IMR-90 (cell line): ENCODE measurements around the gene CEP83. TPM values are rescaled to one million over a fixed set of nuclear protein-coding genes. Genes with fewer than 3 reads are reported as not detected.

Experiments used
- ATAC-seq: fragments of 200-7000 bp; cut with Tn5 transposase; 2 replicates; pipeline ENCODE4 v1.9.1; 2020; ENCODE audit warnings: low read depth, mild to moderate bottlenecking, moderate library complexity
- BruUV-seq: library from RNA; stranded (reverse); fragments of 400-500 nt; replicated peaks from 2 replicates; lab custom pipeline; 2021; lab: Mats Ljungman, UMichigan
- CTCF ChIA-PET: fragments of 300-600 bp; formaldehyde crosslinking; extraction: SDS; loops from one replicate; lab custom pipeline; 2021; ENCODE audit warnings: antibody characterized with exemption; lab: Yijun Ruan, JAX
- POLR2A ChIA-PET: fragments of 300-600 bp; sonication (Branson Sonifier 250); formaldehyde crosslinking; loops from one replicate; lab custom pipeline; 2022; ENCODE audit warnings: antibody characterized with exemption; ENCODE audit not compliant: unreplicated experiment; lab: Charles Lee
- DNase-seq: peaks from one replicate; pipeline ENCODE4 v3.0.0; 2013
- H2AFZ ChIP-seq: replicated peaks from 2 replicates; pipeline ENCODE3; 2013; ENCODE audit warnings: low read length, mild to moderate bottlenecking; ENCODE audit not compliant: poor library complexity
- H2AK5ac ChIP-seq: 2 replicates; pipeline ENCODE4 v1.6.1; 2013; ENCODE audit warnings: low read depth, low read length, inconsistent platforms
- H2AK9ac ChIP-seq: replicated peaks from 2 replicates; pipeline ENCODE3; 2013; ENCODE audit warnings: mild to moderate bottlenecking, low read depth, low read length, moderate library complexity; ENCODE audit not compliant: poor library complexity
- H2BK120ac ChIP-seq: 2 replicates; pipeline ENCODE4 v1.6.1; 2013; ENCODE audit warnings: low read depth, low read length, inconsistent platforms
- H2BK15ac ChIP-seq: 3 replicates; pipeline ENCODE4 v1.6.1; 2013; ENCODE audit warnings: low read depth, low read length, inconsistent platforms
- H2BK20ac ChIP-seq: 2 replicates; pipeline ENCODE4 v1.6.1; 2013; ENCODE audit warnings: low read depth, mild to moderate bottlenecking, inconsistent platforms, low read length, moderate library complexity
- H2BK5ac ChIP-seq: 2 replicates; pipeline ENCODE4 v1.6.1; 2013; ENCODE audit warnings: mild to moderate bottlenecking, low read depth, low read length, inconsistent platforms; ENCODE audit not compliant: poor library complexity, severe bottlenecking
- H3K14ac ChIP-seq: replicated peaks from 2 replicates; pipeline ENCODE4 v1.6.1; 2013; ENCODE audit warnings: low read depth, low read length, inconsistent platforms
- H3K18ac ChIP-seq: 2 replicates; pipeline ENCODE4 v1.6.1; 2013; ENCODE audit warnings: low read depth, low read length, control low read depth
- H3K23ac ChIP-seq: 2 replicates; pipeline ENCODE4 v1.6.1; 2013; ENCODE audit warnings: low read depth, low read length, inconsistent platforms
- H3K27ac ChIP-seq: 2 replicates; pipeline ENCODE4 v1.5.1; 2013; ENCODE audit warnings: mild to moderate bottlenecking, control low read depth, low read length; ENCODE audit not compliant: insufficient read depth
- H3K27me3 ChIP-seq: 2 replicates; pipeline ENCODE4 v1.6.1; 2013; ENCODE audit warnings: low read length; ENCODE audit not compliant: control insufficient read depth, insufficient read depth
- H3K36me3 ChIP-seq: 2 replicates; pipeline ENCODE4 v1.6.1; 2013; ENCODE audit warnings: low read length, mixed read lengths; ENCODE audit not compliant: control insufficient read depth, insufficient read depth
- H3K4ac ChIP-seq: 2 replicates; pipeline ENCODE4 v1.6.1; 2013; ENCODE audit warnings: low read depth, low read length, inconsistent platforms
- H3K4me1 ChIP-seq: 2 replicates; pipeline ENCODE4 v1.6.1; 2013; ENCODE audit warnings: low read length, mixed read lengths; ENCODE audit not compliant: control insufficient read depth, insufficient read depth
- H3K4me2 ChIP-seq: 2 replicates; pipeline ENCODE4 v1.6.1; 2013; ENCODE audit warnings: low read depth, mild to moderate bottlenecking, control low read depth, low read length, moderate library complexity
- H3K4me3 ChIP-seq: 2 replicates; pipeline ENCODE4 v1.5.1; 2013; ENCODE audit warnings: low read depth, mild to moderate bottlenecking, control low read depth, low read length, moderate library complexity; ENCODE audit not compliant: insufficient read depth
- H3K56ac ChIP-seq: 2 replicates; pipeline ENCODE4 v1.6.1; 2013; ENCODE audit warnings: low read length, inconsistent platforms; ENCODE audit not compliant: insufficient read depth; ENCODE audit errors: extremely low read depth
- H3K79me1 ChIP-seq, 2 experiments: 2 replicates each; pipeline ENCODE4 v1.6.1; 2013; ENCODE audit warnings: low read length in 2 of 2, inconsistent platforms in 1 of 2, low read depth in 1 of 2
- H3K9ac ChIP-seq: 2 replicates; pipeline ENCODE4 v1.6.1; 2013; ENCODE audit warnings: low read depth, low read length, control low read depth
- H3K9me1 ChIP-seq: 2 replicates; pipeline ENCODE4 v1.6.1; 2013; ENCODE audit warnings: low read length, inconsistent platforms; ENCODE audit not compliant: insufficient read depth
- H3K9me3 ChIP-seq: 2 replicates; pipeline ENCODE4 v1.6.1; 2013; ENCODE audit warnings: low read length; ENCODE audit not compliant: control insufficient read depth, insufficient read depth
- H4K20me1 ChIP-seq: 2 replicates; pipeline ENCODE4 v1.6.1; 2013; ENCODE audit warnings: low read length, inconsistent platforms; ENCODE audit not compliant: insufficient read depth
- H4K5ac ChIP-seq: 2 replicates; pipeline ENCODE4 v1.6.1; 2013; ENCODE audit warnings: mild to moderate bottlenecking, low read depth, low read length, control low read depth
- H4K8ac ChIP-seq, 2 experiments: 2 replicates each; pipeline ENCODE4 v1.6.1; 2013; ENCODE audit warnings: low read depth in 2 of 2, low read length in 2 of 2, control low read depth in 1 of 2, inconsistent platforms in 1 of 2
- H4K91ac ChIP-seq: 2 replicates; pipeline ENCODE4 v1.6.1; 2013; ENCODE audit warnings: low read depth, low read length, inconsistent platforms; ENCODE audit not compliant: insufficient read depth
- BHLHE40 ChIP-seq: fragments of 150-350 bp; IDR thresholded peaks from 2 replicates; pipeline ENCODE4 v1.6.1; 2016; ENCODE audit warnings: mild to moderate bottlenecking, low read depth, low read length
- CEBPB ChIP-seq: IDR thresholded peaks from 2 replicates; pipeline ENCODE4 v1.6.1; 2012; ENCODE audit warnings: low read depth, low read length, improper control_type of control experiment
- ELK1 ChIP-seq: fragments of 150-350 bp; IDR thresholded peaks from 2 replicates; pipeline ENCODE4 v1.6.1; 2016; ENCODE audit warnings: low read depth, mild to moderate bottlenecking, low read length, moderate library complexity, borderline replicate concordance
- FOS ChIP-seq: fragments of 150-350 bp; IDR thresholded peaks from 2 replicates; pipeline ENCODE4 v1.6.1; 2016; ENCODE audit warnings: low read depth, low read length
- MAZ ChIP-seq: IDR thresholded peaks from 2 replicates; pipeline ENCODE4 v1.6.1; 2012; ENCODE audit warnings: low read depth, mild to moderate bottlenecking, low read length, improper control_type of control experiment, moderate library complexity, borderline replicate concordance
- MXI1 ChIP-seq: IDR thresholded peaks from 2 replicates; pipeline ENCODE4 v1.6.1; 2012; ENCODE audit warnings: low read depth, mild to moderate bottlenecking, low read length, moderate library complexity, borderline replicate concordance
- NFE2L2 ChIP-seq: fragments of 150-350 bp; IDR thresholded peaks from 2 replicates; pipeline ENCODE4 v1.6.1; 2016; ENCODE audit warnings: low read depth, mild to moderate bottlenecking, low read length
- RAD21 ChIP-seq: IDR thresholded peaks from 2 replicates; pipeline ENCODE4 v1.6.1; 2012; ENCODE audit warnings: low read length, improper control_type of control experiment
- RFX5 ChIP-seq: IDR thresholded peaks from 2 replicates; pipeline ENCODE4 v1.8.0; 2012; ENCODE audit warnings: low read depth, mild to moderate bottlenecking, low read length, moderate library complexity
- SMC3 ChIP-seq: fragments of 150-350 bp; IDR thresholded peaks from 2 replicates; pipeline ENCODE4 v1.6.1; 2016; ENCODE audit warnings: low read depth, mild to moderate bottlenecking, antibody characterized with exemption, low read length, moderate library complexity
- USF2 ChIP-seq: fragments of 150-350 bp; IDR thresholded peaks from 2 replicates; pipeline ENCODE4 v1.6.1; 2017; ENCODE audit warnings: mild to moderate bottlenecking, antibody characterized with exemption, low read length, low read depth
- WGBS, 2 experiments: methylation state at CpG; one replicate each; pipeline versions ENCODE4 v1.1.5 to v1.1.7; 2013; ENCODE audit warnings: missing lambda C conversion rate in 2 of 2; ENCODE audit not compliant: insufficient read length in 1 of 2; ENCODE audit errors: extremely low coverage in 2 of 2; 5-methylcytosine and 5-hydroxymethylcytosine counted together
- dilution Hi-C: fragments of 300-500 bp; cut with HindIII; formaldehyde crosslinking; loops from one replicate; pipeline ENCODE4 v1.14.3; 2018; ENCODE audit warnings: low sequenced_read_pairs; ENCODE audit not compliant: unreplicated experiment
- in situ Hi-C: fragments of 300-500 bp; cut with MboI; formaldehyde crosslinking; loops from 3 replicates; pipeline ENCODE4 v1.14.3; 2019; ENCODE audit warnings: low sequenced_read_pairs, inconsistent platforms, mixed read lengths
- intact Hi-C: fragments of 100-400 bp; cut with micrococcal nuclease; formaldehyde crosslinking; loops from 2 replicates; pipeline ENCODE4 v1.10.0; 2022
- polyA plus RNA-seq, 3 experiments: library from polyadenylated mRNA; depleted of rRNA; stranded (reverse); fragments of >200 nt; gene quantifications; 2 replicates each; pipeline ENCODE4 v1.2.3, GENCODE V29; 2012; ENCODE audit warnings: low replicate concordance in 1 of 3
- total RNA-seq: library from RNA; depleted of rRNA; stranded (reverse); fragments of >200 nt; gene quantifications from 2 replicates; pipeline ENCODE4 v1.2.3, GENCODE V29; 2012

Gene CEP83
- total and polyA plus RNA-seq, 2 of the 4 experiments (the other 2 are of a cell fraction): 3.9 to 8.9 TPM

- Histone ChIP-seq H2AFZ (no peak overlapping the region), H3K27me3 (no peaks in the 10 kb centered on the region), H3K9ac (no peak overlapping the region), H2BK20ac (no peak overlapping the region), H4K8ac (no peak overlapping the region), H3K27ac (no peak overlapping the region), H3K14ac (no peak overlapping the region), H2AK9ac (no peak overlapping the region), H2BK120ac (no peak overlapping the region), H3K9me1 (no peaks in the 10 kb centered on the region), H3K18ac (no peak overlapping the region), H3K4me2 (no peak overlapping the region), H2BK15ac (no peak overlapping the region), H3K23ac (no peak overlapping the region), H3K9me3 (peaks cover 16% of the 10 kb centered on the region), H3K4me1 (no peaks in the 10 kb centered on the region), H3K4me3 (no peak overlapping the region), H3K56ac (no peak overlapping the region), H4K91ac (no peak overlapping the region), H3K36me3 (0 out of 2 replicates have a peak, but pooled peaks cover 2% of the 10 kb centered on the region), H4K5ac (no peak overlapping the region), H2BK5ac (no peak overlapping the region), H2AK5ac (no peak overlapping the region), H4K20me1 (no peaks in the 10 kb centered on the region), H3K79me1 (no peaks in the 10 kb centered on the region), H3K4ac (no peak overlapping the region)
- whole genome bisulfite sequencing, 2 experiments: no CpG with 5 or more reads among the region's 1 CpG
- dilution Hi-C loops: no loop called here
- no peak for TF ChIP-seq FOS
- TF ChIP-seq NFE2L2: no peak
- no peak for TF ChIP-seq SMC3
- no peak for TF ChIP-seq BHLHE40
- no peak for TF ChIP-seq RAD21
- TF ChIP-seq RFX5: no peak
- no peak for TF ChIP-seq MXI1
- no peak for TF ChIP-seq ELK1
- TF ChIP-seq USF2: no peak
- TF ChIP-seq CEBPB: no peak
- no peak for TF ChIP-seq MAZ
- ATAC-seq (no peak), DNase-seq (no peak)
- intact Hi-C loops: no loop called here
- in situ Hi-C loops: no loop called here
- ChIA-PET CTCF (no interaction called here), POLR2A (no interaction called here)
- no TSS peak for BruUV-seq
These were observed 106.5 kb downstream of the CEP83 start for GRCh38 chr12:94353130-94353529.
